Panc1 (cell line): ENCODE measurements around the gene ADCY9. TPM values are rescaled to one million over a fixed set of nuclear protein-coding genes. Genes with fewer than 3 reads are reported as not detected.

Experiments
- ATAC-seq: fragments of 200-7000 bp; cut with Tn5 transposase; 2 replicates; pipeline ENCODE4 v1.9.1; 2020; ENCODE audit warnings: mild to moderate bottlenecking, moderate library complexity
- BruUV-seq: library from RNA; stranded (reverse); fragments of 400-500 nt; replicated peaks from 2 replicates; lab custom pipeline; 2021; lab: Mats Ljungman, UMichigan
- CTCF ChIA-PET: fragments of 300-600 bp; sonication (Branson Sonifier 250); formaldehyde crosslinking; loops from one replicate; lab custom pipeline; 2022; ENCODE audit warnings: antibody characterized with exemption; lab: Charles Lee
- POLR2A ChIA-PET: fragments of 300-600 bp; sonication (Branson Sonifier 250); formaldehyde crosslinking; loops from one replicate; lab custom pipeline; 2022; ENCODE audit warnings: antibody characterized with exemption; lab: Charles Lee
- DNase-seq: peaks from one replicate; pipeline ENCODE4 v3.0.0-alpha.2; 2010; ENCODE audit warnings: low read depth, low spot score
- H3K27ac ChIP-seq: 2 replicates; pipeline ENCODE4 v1.5.1; 2011; ENCODE audit warnings: mild to moderate bottlenecking, low read length, inconsistent platforms
- H3K27me3 ChIP-seq: fragments of 200-500 bp; sonication (Bioruptor generic); 2 replicates; pipeline ENCODE4 v1.6.0; 2014; ENCODE audit warnings: low read length, inconsistent platforms; ENCODE audit not compliant: control insufficient read depth, insufficient read depth
- H3K36me3 ChIP-seq: fragments of 200-500 bp; sonication (Bioruptor generic); 2 replicates; pipeline ENCODE4 v1.5.1; 2014; ENCODE audit warnings: inconsistent platforms, mild to moderate bottlenecking, low read length, moderate library complexity; ENCODE audit not compliant: control insufficient read depth, insufficient read depth
- H3K4me1 ChIP-seq: 2 replicates; pipeline ENCODE4 v1.5.1; 2011; ENCODE audit warnings: inconsistent platforms, mild to moderate bottlenecking, low read length, moderate library complexity; ENCODE audit not compliant: control insufficient read depth, insufficient read depth
- H3K4me3 ChIP-seq, 2 experiments: 2 replicates each; pipeline ENCODE4 v1.5.1; 2011 to 2012; ENCODE audit warnings: low read depth in 2 of 2, low read length in 2 of 2, mild to moderate bottlenecking in 2 of 2, inconsistent platforms in 1 of 2, moderate library complexity in 1 of 2
- H3K9me3 ChIP-seq: fragments of 200-500 bp; sonication (Bioruptor generic); 2 replicates; pipeline ENCODE4 v1.5.1; 2014; ENCODE audit warnings: low read depth, mild to moderate bottlenecking, inconsistent platforms, low read length, moderate library complexity; ENCODE audit not compliant: control insufficient read depth, insufficient read depth
- CTCF ChIP-seq: fragments of 450-650 bp; IDR thresholded peaks from 2 replicates; pipeline ENCODE4 v1.5.1; 2017; ENCODE audit warnings: mild to moderate bottlenecking
- POLR2AphosphoS5 ChIP-seq: IDR thresholded peaks from 2 replicates; pipeline ENCODE4 v1.6.1; 2012; ENCODE audit warnings: mild to moderate bottlenecking, low read depth, low read length, moderate library complexity
- SIN3A ChIP-seq: IDR thresholded peaks from 2 replicates; pipeline ENCODE4 v1.6.1; 2012; ENCODE audit warnings: low read depth, mild to moderate bottlenecking, low read length, moderate library complexity, borderline replicate concordance; ENCODE audit not compliant: insufficient read depth
- TCF7L2 ChIP-seq: IDR thresholded peaks from 2 replicates; pipeline ENCODE4 v1.6.1; 2011; ENCODE audit warnings: mild to moderate bottlenecking, low read depth, low read length, inconsistent platforms
- in situ Hi-C: cut with HindIII; loops from 2 replicates; pipeline ENCODE4 v1.10.0; 2016; ENCODE audit warnings: low sequenced_read_pairs, low pct_unique_long_range_greater_than_20kb
- intact Hi-C: fragments of 100-400 bp; cut with micrococcal nuclease; formaldehyde crosslinking; loops from one replicate; pipeline ENCODE4 v1.10.0; 2022; ENCODE audit not compliant: unreplicated experiment
- total RNA-seq: library from RNA; stranded (reverse); gene quantifications from one replicate; pipeline ENCODE4 v1.2.1, GENCODE V29; 2021; ENCODE audit not compliant: unreplicated experiment
- TF ChIP-seq, protein P1 (sequence below), 2 experiments: IDR thresholded peaks; 2 replicates each; pipeline ENCODE4 v1.6.1; 2011 to 2012; ENCODE audit warnings: low read depth in 2 of 2, control low read depth in 1 of 2, low read length in 1 of 2, mild to moderate bottlenecking in 1 of 2, moderate library complexity in 1 of 2; ENCODE audit not compliant: insufficient read depth in 1 of 2

Gene ADCY9
- total RNA-seq, 1 experiment from 2014 or later, result 29.8 TPM

GRCh38 chr16:3997231-3997841, 118.9 kb downstream of the ADCY9 start:
- CTCF ChIA-PET, result no interaction called here
- no peak for ATAC-seq
- intact Hi-C loops, result no loop called here

GRCh38 chr16:3995001-3995400, 121.2 kb downstream of the ADCY9 start:
- POLR2A ChIA-PET, result no interaction called here
- CTCF ChIA-PET, result no interaction called here
- intact Hi-C loops (no loop called here), in situ Hi-C loops (no loop called here)
- DNase-seq, result no peak
- 0 out of 2 replicates have a peak, but pooled peaks cover 3% of the 10 kb centered on the region for H3K4me1 ChIP-seq
- no peaks in the 10 kb centered on the region for H3K27me3 ChIP-seq
- TF ChIP-seq SIN3A (no peak), POLR2AphosphoS5 (no peak), CTCF (no peak), TCF7L2 (no peak)
- TF ChIP-seq, protein P1, sequence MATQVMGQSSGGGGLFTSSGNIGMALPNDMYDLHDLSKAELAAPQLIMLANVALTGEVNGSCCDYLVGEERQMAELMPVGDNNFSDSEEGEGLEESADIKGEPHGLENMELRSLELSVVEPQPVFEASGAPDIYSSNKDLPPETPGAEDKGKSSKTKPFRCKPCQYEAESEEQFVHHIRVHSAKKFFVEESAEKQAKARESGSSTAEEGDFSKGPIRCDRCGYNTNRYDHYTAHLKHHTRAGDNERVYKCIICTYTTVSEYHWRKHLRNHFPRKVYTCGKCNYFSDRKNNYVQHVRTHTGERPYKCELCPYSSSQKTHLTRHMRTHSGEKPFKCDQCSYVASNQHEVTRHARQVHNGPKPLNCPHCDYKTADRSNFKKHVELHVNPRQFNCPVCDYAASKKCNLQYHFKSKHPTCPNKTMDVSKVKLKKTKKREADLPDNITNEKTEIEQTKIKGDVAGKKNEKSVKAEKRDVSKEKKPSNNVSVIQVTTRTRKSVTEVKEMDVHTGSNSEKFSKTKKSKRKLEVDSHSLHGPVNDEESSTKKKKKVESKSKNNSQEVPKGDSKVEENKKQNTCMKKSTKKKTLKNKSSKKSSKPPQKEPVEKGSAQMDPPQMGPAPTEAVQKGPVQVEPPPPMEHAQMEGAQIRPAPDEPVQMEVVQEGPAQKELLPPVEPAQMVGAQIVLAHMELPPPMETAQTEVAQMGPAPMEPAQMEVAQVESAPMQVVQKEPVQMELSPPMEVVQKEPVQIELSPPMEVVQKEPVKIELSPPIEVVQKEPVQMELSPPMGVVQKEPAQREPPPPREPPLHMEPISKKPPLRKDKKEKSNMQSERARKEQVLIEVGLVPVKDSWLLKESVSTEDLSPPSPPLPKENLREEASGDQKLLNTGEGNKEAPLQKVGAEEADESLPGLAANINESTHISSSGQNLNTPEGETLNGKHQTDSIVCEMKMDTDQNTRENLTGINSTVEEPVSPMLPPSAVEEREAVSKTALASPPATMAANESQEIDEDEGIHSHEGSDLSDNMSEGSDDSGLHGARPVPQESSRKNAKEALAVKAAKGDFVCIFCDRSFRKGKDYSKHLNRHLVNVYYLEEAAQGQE (IDR thresholded peaks at IDR 0.05; ENCODE audit: insufficient read depth in 1 of 2, low read depth in 2 of 2, low read length in 1 of 2), result no peak
- no peak overlapping the region for H3K27ac ChIP-seq
- H3K36me3 ChIP-seq, result no peaks in the 10 kb centered on the region
- no peaks in the 10 kb centered on the region for H3K9me3 ChIP-seq
- no TSS peak for BruUV-seq
- H3K4me3 ChIP-seq, result no peak overlapping the region
- no peak for ATAC-seq

More at GRCh38 chr16:3997231-3997841, 118.9 kb downstream of the ADCY9 start:
- H3K9me3 ChIP-seq, result no peaks in the 10 kb centered on the region
- H3K36me3 ChIP-seq, result no peaks in the 10 kb centered on the region
- no peaks in the 10 kb centered on the region for H3K27me3 ChIP-seq
- POLR2A ChIA-PET, result no interaction called here
- no TSS peak for BruUV-seq
- H3K4me3 ChIP-seq, result no peak overlapping the region
- no peak for DNase-seq
- 0 out of 2 replicates have a peak, but pooled peaks cover 3% of the 10 kb centered on the region for H3K4me1 ChIP-seq
- in situ Hi-C loops, result no loop called here
- TF ChIP-seq TCF7L2 (no peak), SIN3A (no peak), POLR2AphosphoS5 (no peak), CTCF (no peak)
- TF ChIP-seq, protein P1 (IDR thresholded peaks at IDR 0.05; ENCODE audit: insufficient read depth in 1 of 2, low read depth in 2 of 2, low read length in 1 of 2), result no peak
- H3K27ac ChIP-seq, result no peak overlapping the region
